Activated B cell treated with CpG ODN at 0.5 μM for 24 hours (primary cell): Measurements from ENCODE around the gene PRKG1. TPM values are rescaled to one million over a fixed set of nuclear protein-coding genes. Genes with fewer than 3 reads are reported as not detected.

ENCODE experiments used
- ATAC-seq: fragments of 200-7000 bp; cut with Tn5 transposase; one replicate; pipeline ENCODE4 v1.10.0; 2021; ENCODE audit warnings: low read depth, mild to moderate bottlenecking, moderate library complexity
- CTCF ChIA-PET: fragments of 350-600 bp; sonication (Branson Sonifier 250); formaldehyde crosslinking; loops from one replicate; lab custom pipeline; 2021; ENCODE audit warnings: antibody characterized with exemption; lab: Charles Lee
- POLR2A ChIA-PET: fragments of 350-600 bp; sonication (Branson Sonifier 250); formaldehyde crosslinking; loops from one replicate; lab custom pipeline; 2021; ENCODE audit warnings: antibody characterized with exemption; lab: Charles Lee
- DNase-seq: peaks from one replicate; pipeline ENCODE4 v3.0.0; 2022
- H3K27ac Mint-ChIP-seq: one replicate; pipeline ENCODE4 v1.8.0; 2020; ENCODE audit warnings: mixed read lengths
- H3K27me3 Mint-ChIP-seq: one replicate; pipeline ENCODE4 v1.8.0; 2021; ENCODE audit warnings: mixed read lengths
- H3K36me3 Mint-ChIP-seq: one replicate; pipeline ENCODE4 v1.8.0; 2021; ENCODE audit warnings: low read depth, mixed read lengths
- H3K4me1 Mint-ChIP-seq: one replicate; pipeline ENCODE4 v1.8.0; 2021; ENCODE audit warnings: mixed read lengths
- H3K4me3 Mint-ChIP-seq: one replicate; pipeline ENCODE4 v1.8.0; 2020; ENCODE audit warnings: mild to moderate bottlenecking, mixed read lengths
- H3K9me3 Mint-ChIP-seq: one replicate; pipeline ENCODE4 v1.8.0; 2020; ENCODE audit warnings: mixed read lengths
- intact Hi-C: fragments of 100-400 bp; cut with micrococcal nuclease; formaldehyde crosslinking; loops from one replicate; pipeline ENCODE4 v1.15.1; 2024
- total RNA-seq: library from RNA; stranded (reverse); gene quantifications from 2 replicates; pipeline ENCODE4 v1.2.3, GENCODE V29; 2022
- TF ChIP-seq, protein P1 (sequence below): fragments of 200-600 bp; IDR thresholded peaks from one replicate; pipeline ENCODE4 v1.8.0; 2022; ENCODE audit warnings: antibody characterized with exemption, mild to moderate bottlenecking

Gene PRKG1
- total RNA-seq, 1 donor from 2014 or later, result not detected

DNA sequence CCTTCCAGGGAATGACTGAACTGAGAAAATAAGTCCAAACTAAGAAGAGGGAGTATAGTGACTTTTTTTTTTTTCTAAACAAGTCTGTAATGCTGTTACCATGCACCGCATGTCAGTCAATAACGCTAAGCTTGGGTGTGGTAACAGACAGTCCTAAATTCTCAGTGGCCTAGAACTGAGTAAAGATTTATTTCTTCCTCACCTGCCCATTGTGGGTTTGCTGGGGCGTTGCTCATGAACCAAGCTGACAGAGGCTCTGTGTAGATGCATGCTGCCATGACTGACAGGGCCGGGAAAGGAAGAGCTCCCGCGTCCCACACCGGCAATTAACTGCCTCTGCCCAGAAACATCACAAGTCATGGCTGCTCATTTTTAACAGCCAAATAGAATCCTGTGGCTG, 25.5 kb upstream of the PRKG1 start:
- ChIA-PET POLR2A (no interaction called here), CTCF (no interaction called here)
- Mint-ChIP-seq H3K27me3 (no peaks in the 10 kb centered on the region), H3K4me1 (no peaks in the 10 kb centered on the region), H3K36me3 (no peaks in the 10 kb centered on the region), H3K9me3 (no peaks in the 10 kb centered on the region), H3K4me3 (no peak overlapping the region), H3K27ac (no peak overlapping the region)
- no peak for DNase-seq
- intact Hi-C loops, result no loop called here
- TF ChIP-seq, protein P1, sequence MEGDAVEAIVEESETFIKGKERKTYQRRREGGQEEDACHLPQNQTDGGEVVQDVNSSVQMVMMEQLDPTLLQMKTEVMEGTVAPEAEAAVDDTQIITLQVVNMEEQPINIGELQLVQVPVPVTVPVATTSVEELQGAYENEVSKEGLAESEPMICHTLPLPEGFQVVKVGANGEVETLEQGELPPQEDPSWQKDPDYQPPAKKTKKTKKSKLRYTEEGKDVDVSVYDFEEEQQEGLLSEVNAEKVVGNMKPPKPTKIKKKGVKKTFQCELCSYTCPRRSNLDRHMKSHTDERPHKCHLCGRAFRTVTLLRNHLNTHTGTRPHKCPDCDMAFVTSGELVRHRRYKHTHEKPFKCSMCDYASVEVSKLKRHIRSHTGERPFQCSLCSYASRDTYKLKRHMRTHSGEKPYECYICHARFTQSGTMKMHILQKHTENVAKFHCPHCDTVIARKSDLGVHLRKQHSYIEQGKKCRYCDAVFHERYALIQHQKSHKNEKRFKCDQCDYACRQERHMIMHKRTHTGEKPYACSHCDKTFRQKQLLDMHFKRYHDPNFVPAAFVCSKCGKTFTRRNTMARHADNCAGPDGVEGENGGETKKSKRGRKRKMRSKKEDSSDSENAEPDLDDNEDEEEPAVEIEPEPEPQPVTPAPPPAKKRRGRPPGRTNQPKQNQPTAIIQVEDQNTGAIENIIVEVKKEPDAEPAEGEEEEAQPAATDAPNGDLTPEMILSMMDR, result no peak
- ATAC-seq, result no peak

DNA sequence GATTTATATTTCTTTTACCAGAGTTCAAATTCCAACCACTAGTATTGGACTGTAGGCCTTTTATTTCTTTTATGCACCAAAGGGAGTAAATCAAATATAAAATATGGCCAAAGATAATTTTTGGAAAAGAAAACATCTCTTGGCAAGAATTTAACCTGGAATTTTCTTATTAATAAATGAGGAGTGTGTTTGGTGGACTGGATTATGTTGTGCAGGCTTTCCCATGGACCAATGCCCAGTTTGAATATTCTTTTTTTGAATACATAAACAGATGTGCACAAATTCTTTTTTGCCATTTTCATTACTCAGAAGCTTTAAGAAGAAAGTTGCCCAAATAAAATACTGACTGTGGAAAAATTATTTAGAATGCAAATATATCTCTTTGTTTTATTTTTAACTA, 22.1 kb upstream of the PRKG1 start:
- H3K27ac Mint-ChIP-seq, result no peak overlapping the region
- H3K9me3 Mint-ChIP-seq, result no peaks in the 10 kb centered on the region
- no peaks in the 10 kb centered on the region for H3K27me3 Mint-ChIP-seq
- no peaks in the 10 kb centered on the region for H3K4me1 Mint-ChIP-seq
- ChIA-PET POLR2A (no interaction called here), CTCF (no interaction called here)
- TF ChIP-seq, protein P1, result no peak
- no peaks in the 10 kb centered on the region for H3K36me3 Mint-ChIP-seq
- intact Hi-C loops, result no loop called here
- DNase-seq (no peak), ATAC-seq (no peak)
- no peak overlapping the region for H3K4me3 Mint-ChIP-seq

DNA sequence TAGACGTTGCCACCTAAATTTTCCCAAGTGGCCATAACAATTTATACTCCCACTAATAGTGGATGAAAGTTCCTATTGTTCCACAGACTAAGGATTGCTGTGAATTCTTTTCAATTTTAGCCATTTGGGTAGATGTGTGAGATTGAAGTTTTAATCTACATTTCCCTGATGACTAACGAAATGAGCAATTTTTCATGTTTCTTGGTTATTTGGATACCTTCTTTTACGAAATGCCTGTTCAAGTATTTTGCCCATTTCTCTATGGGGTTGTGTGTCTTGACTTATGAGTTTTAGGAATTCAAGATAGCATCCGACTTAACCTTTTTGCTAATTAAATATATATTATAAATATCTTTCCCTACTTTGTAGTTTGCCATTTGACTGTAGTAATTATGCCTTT, 16.4 kb upstream of the PRKG1 start:
- H3K36me3 Mint-ChIP-seq, result no peaks in the 10 kb centered on the region
- DNase-seq, result no peak
- no peak for ATAC-seq
- no peak overlapping the region for H3K4me3 Mint-ChIP-seq
- CTCF ChIA-PET, result interaction anchor here (0.6 to 0.7 kb wide), 3 partner anchors 422 to 1174 kb away, joined by 3 to 4 read pairs (median 3); no protein-coding TSS in a partner anchor
- no peaks in the 10 kb centered on the region for H3K9me3 Mint-ChIP-seq
- POLR2A ChIA-PET, result no interaction called here
- no peaks in the 10 kb centered on the region for H3K27me3 Mint-ChIP-seq
- no peak overlapping the region for H3K27ac Mint-ChIP-seq
- TF ChIP-seq, protein P1, result no peak
- intact Hi-C loops, result no loop called here
- H3K4me1 Mint-ChIP-seq, result no peaks in the 10 kb centered on the region

DNA sequence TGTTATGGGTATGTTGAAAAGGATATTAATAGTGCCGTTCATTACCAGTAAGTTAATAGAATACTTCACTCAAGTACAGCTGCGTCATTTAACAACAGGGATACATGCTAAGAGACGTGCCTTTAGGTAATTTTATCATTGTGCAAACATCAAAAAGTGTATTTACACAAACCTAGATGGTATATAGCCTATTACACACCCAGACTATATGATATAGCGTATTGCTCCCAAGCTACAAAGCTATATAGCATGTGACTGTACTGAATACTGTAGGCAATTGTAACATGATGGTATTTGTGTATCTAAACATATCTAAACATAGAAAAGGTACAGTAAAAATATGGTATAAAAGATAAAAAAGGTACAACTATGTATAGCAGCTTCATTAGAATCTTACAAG, 11.1 kb upstream of the PRKG1 start:
- DNase-seq (no peak), ATAC-seq (no peak)
- POLR2A ChIA-PET, result no interaction called here
- intact Hi-C loops, result loop anchor here (1.0 to 5.0 kb wide), 2 partner anchors 359 to 941 kb away; no protein-coding TSS in a partner anchor
- TF ChIP-seq, protein P1, result no peak
- Mint-ChIP-seq H3K9me3 (no peaks in the 10 kb centered on the region), H3K27ac (no peak overlapping the region), H3K4me1 (no peaks in the 10 kb centered on the region), H3K4me3 (no peak overlapping the region), H3K27me3 (no peaks in the 10 kb centered on the region), H3K36me3 (no peaks in the 10 kb centered on the region)
- CTCF ChIA-PET, result no interaction called here

DNA sequence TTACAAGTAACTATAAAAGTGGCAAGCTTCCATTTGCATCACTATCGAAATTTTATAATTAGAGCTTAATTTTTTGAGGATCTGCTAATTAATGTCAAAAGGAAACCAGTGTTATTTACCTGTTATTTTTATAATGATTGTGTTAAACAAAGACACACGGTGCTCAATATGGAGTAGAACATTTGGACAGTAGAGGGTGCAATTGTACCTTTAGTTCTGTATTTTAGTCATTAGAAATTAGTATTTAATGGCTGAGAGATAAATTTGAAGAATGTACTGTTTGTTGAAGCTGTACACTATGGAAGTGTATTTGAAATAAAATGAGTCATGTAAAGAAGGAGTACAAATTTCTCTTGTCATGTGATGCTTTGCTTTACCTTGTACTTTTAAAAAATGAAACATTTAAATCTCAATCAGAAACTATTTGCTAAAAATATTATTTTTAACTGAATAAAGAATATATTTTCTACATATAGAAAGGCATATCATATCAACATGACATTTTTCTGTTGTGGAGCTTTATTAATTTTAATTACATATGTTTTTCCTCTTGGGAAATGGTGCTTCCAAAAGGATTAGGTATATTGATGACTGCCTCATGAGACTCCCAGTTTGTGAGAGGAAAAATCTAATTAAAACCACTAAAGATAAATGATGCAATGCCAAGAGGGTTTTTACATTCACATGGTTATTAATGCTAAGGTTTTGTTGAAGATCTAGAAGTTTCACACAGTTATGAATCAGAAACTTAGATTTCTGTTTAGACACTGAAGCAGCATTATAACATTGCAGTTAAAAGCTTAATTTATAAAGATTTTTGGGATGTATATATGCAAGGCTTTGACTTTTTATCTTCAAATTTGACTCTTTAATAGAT, 10.4 kb upstream of the PRKG1 start:
- CTCF ChIA-PET, result no interaction called here
- Mint-ChIP-seq H3K9me3 (no peaks in the 10 kb centered on the region), H3K27ac (no peak overlapping the region), H3K4me1 (no peaks in the 10 kb centered on the region), H3K36me3 (no peaks in the 10 kb centered on the region), H3K4me3 (no peak overlapping the region), H3K27me3 (no peaks in the 10 kb centered on the region)
- no peak for ATAC-seq
- TF ChIP-seq, protein P1, result no peak
- intact Hi-C loops, result loop anchor here (1.0 to 5.0 kb wide), 3 partner anchors 358 to 940 kb away; no protein-coding TSS in a partner anchor
- no peak for DNase-seq
- POLR2A ChIA-PET, result no interaction called here
